Hair follicular keratinocyte (primary cell): Measurements from ENCODE around the gene TNFRSF14. TPM values are rescaled to one million over a fixed set of nuclear protein-coding genes. Genes with fewer than 3 reads are reported as not detected.

ENCODE experiments used
- total RNA-seq: library from RNA; depleted of rRNA; stranded (reverse); fragments of >200 nt; gene quantifications from 2 replicates; pipeline ENCODE4 v1.2.3, GENCODE V29; 2015

TNFRSF14 gene
- 10.3 and 15.1 TPM in 2 replicates for total RNA-seq

DNA sequence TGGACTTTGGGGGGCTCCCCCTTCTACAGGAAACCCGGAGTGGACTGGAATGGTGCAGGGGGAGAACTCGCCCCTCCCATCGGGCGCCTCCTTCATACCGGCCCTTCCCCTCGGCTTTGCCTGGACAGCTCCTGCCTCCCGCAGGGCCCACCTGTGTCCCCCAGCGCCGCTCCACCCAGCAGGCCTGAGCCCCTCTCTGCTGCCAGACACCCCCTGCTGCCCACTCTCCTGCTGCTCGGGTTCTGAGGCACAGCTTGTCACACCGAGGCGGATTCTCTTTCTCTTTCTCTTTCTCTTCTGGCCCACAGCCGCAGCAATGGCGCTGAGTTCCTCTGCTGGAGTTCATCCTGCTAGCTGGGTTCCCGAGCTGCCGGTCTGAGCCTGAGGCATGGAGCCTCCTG lies at the start of gene TNFRSF14:
Gene TNFRSF14 (plus strand): TSS at position 95 of the 401 bp plus-strand sequence. CDS start 294 bp downstream, at position 389.

DNA sequence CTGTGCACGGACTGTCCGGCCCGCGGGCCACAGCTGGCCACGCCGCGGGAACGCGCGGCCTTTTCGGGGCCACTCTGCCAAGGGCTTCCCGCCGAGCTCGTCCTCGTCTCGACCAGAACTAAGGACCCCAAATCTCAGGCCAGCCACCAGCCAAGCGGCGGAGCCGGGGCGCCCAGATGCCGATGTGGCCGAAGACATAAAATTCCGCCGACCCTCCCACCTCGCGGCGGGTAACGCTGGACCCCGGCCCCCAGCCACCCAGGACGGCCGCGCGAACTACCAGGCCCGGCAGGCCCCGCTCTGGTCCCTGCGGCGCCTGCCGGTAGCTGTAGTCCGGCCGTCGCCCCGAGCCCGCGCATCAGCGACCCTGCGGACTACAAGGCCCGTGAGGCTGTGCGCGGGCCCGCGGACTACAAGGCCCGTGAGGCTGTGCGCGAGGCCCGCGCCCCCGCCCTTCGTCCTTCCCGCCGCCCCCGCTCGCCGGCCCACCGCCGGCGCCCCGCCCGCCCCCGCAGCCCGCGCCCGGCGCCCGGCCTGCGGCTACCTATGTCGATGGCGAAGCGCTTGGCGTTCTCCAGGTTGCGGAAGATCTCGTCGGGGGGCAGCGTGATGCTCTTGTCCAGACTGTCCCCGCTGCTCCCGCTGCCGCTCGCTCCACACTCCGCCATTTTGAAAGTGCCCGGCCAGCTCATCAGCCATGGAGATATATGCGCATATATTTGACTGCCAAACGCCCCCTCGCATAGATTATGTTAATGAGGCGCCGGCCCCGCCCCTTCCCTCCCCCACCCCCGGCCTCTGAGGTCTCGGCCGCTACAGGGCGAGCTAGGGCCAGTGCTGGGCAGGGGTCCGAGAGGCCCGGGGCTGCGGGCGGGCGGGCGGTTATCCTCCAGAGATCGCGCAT lies 30.0 kb upstream of the TNFRSF14 start, which contains the start of gene PANK4:
Gene PANK4 (minus strand): TSS at position 677 of the 904 bp plus-strand sequence. CDS start 9 bp downstream, at position 668.

DNA sequence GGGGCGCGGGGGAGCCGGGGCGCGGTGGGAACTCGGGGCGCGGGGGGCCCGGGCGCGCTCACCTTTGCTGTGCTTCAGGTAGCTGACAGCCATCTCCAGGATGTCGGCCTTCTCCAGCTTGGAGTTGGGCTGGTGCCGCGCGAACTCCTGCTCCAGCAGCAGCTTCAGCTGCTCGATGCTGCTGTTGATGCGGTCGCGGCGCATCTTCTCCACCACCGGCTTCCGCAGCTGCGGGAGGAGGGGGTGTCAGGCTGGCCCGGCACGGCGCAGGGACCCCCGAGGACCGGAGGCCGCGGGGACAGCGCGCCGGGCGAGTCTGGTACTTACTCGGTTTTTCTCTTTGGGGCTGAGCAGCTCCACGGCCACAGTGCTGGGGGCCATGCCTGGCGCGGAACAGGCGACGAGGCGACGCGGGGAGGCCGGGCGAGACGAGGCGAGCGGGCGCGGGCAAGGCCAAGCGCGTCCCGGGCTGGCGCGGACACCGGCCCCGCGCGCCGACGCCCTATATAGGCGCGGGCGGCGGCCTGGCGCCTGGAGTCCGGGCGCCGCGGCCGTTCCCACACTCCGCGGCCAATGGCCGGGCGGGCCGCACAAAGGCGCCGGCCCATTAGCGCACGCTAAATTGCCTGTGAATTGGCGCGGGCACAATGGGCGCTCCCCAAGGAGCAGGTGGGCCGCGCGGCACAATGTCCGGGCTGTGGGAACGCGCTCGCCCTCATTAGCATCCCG lies 26.2 kb upstream of the TNFRSF14 start, which contains the start of gene HES5:
Gene HES5 (minus strand): TSS at position 480 of the 729 bp plus-strand sequence. CDS start 99 bp downstream, at position 381.

DNA sequence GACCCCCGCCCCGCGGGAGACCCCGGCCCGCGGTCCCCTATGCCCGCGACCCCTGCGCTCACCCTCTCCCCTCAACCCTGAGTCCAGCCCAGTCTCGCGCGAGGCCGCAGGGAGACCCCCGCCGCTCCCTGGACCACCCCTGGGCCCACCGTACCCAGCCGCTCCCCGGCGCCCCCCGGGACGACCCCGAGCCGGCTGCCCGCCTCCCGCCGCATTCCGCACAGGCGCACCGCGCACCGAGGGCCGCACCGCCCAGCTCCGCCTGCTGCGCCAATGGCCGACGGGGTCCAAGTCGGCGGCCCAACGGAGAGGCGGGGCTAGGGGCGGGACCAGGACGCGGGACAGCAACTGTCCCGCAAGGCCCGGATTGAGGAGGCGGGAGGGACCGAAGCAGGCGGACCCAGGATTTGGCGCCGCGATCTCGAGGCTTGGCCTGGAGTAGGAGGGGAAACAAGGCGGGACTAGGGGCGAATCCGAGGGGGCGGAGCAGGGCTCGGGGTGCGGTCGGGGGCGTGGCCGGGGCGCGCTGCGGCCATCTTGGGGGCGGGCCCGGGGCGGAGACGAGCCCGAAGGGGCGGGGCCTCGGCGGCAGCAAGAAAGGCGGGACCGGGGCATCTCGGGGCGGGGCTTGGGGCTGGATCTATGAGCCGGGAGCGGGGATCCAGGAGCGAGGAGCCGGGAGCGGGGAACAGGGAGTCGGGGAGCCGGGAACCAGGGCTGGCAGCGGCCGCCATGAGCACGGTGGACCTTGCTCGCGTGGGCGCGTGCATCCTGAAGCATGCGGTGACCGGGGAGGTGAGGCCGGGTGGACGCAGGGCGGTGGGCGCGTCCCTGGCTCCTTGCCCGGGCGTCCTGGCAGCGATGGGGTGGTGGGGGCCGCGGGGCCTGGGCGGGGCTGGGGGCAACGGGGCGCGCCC lies 30.2 kb downstream of the TNFRSF14 start, which contains the start of gene PRXL2B:
Gene PRXL2B (plus strand): TSS at position 624 of the 917 bp plus-strand sequence. CDS start 109 bp downstream, at position 733.

Other genes with a start within 250 kb of the TNFRSF14 start
- 1.6 and 5.8 TPM in 2 replicates for gene MORN1, start 164.8 kb upstream of the TNFRSF14 start, total RNA-seq
- gene RER1, start 164.5 kb upstream of the TNFRSF14 start, total RNA-seq, result 94.2 and 123 TPM in 2 replicates
- 40.7 and 42.5 TPM in 2 replicates for gene PEX10, start 143.8 kb upstream of the TNFRSF14 start, total RNA-seq
- 99.9 and 124 TPM in 2 replicates for gene PLCH2, start 80.1 kb upstream of the TNFRSF14 start, total RNA-seq
- gene PANK4, start 29.8 kb upstream of the TNFRSF14 start, total RNA-seq, result 21.8 and 24.3 TPM in 2 replicates
- gene HES5, start 26.1 kb upstream of the TNFRSF14 start, total RNA-seq, result 0.31 TPM in 1 of 2 replicates, not detected in the other
- gene PRXL2B, start 30.4 kb downstream of the TNFRSF14 start, total RNA-seq, result 15.1 and 15.2 TPM in 2 replicates
- 0.70 TPM in 1 of 2 replicates, not detected in the other for gene MMEL1, start 76.6 kb downstream of the TNFRSF14 start, total RNA-seq
- under 0.01 and 0.16 TPM in 2 replicates for gene TTC34, start 245.3 kb downstream of the TNFRSF14 start, total RNA-seq